ENCODE data around the gene MYRIP.

DNA sequence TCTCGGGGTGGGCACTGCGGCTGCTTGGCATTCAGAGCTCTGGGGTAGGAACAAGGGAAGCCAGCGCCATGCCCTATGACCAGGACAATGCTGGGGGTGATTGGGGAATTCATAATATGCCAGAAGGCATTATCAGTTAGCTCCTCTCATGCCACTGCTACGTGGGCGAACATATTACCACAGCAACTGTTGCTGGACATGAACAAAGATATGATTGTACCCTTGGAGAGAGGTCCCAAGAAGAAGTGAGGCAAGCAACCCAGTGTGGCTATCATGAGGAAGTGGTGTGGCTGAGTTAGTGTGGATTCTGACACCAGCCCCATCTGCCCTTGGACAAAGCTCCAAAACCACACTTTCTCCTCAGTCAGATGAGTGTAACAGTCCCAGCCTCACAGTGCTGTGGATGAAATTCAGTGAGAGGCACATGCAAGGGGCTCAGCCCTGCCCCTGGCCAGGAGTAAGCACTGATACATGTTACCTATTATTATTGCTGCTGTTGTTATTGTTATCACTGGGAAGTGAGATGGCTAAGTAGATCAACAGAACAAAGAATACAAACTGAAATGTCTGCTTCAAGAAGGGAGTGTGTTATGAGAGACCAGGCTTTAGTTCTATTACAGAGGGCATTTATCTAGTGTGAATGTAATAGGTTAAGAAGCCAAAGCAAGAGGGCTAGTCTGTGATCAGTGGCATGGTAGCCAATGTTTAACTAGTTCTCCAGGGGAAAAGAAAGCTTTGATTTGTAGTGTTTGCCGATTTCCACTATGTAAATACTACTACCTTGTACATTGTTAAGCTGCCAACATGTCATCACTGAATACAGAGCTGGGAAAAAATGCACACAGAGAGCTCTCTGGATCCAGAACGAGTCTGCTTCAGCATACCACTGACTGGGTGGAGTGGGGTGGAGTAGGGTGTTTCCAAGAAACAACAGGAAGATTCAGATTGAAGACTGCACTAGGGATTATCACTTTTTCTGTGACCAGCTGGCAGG lies 277.8 kb downstream of the MYRIP start:
- TF ChIP-seq, protein P1, sequence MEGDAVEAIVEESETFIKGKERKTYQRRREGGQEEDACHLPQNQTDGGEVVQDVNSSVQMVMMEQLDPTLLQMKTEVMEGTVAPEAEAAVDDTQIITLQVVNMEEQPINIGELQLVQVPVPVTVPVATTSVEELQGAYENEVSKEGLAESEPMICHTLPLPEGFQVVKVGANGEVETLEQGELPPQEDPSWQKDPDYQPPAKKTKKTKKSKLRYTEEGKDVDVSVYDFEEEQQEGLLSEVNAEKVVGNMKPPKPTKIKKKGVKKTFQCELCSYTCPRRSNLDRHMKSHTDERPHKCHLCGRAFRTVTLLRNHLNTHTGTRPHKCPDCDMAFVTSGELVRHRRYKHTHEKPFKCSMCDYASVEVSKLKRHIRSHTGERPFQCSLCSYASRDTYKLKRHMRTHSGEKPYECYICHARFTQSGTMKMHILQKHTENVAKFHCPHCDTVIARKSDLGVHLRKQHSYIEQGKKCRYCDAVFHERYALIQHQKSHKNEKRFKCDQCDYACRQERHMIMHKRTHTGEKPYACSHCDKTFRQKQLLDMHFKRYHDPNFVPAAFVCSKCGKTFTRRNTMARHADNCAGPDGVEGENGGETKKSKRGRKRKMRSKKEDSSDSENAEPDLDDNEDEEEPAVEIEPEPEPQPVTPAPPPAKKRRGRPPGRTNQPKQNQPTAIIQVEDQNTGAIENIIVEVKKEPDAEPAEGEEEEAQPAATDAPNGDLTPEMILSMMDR (conservative IDR thresholded peaks at IDR 0.05; ENCODE audit: low read depth in 2 of 2) = no peak
- TF ChIP-seq EZH2phosphoT487 (IDR thresholded peaks at IDR 0.05; ENCODE audit: unreplicated experiment) = no peak
